Upper lobe of left lung (tissue), 4 donors: ENCODE measurements around the gene DNAJB11.

Experiments used
- POLR2AphosphoS5 ChIP-seq, 2 donors: sonication (generic); formaldehyde crosslinking; IDR thresholded peaks; one replicate each; pipeline ENCODE4 v1.5.1; 2017; ENCODE audit warnings: antibody characterized with exemption in 2 of 2
- TF ChIP-seq, protein P1 (sequence below), 6 experiments: fragments of 450-650 bp in 4 of 6; fragments of 200-600 bp in 2 of 6; sonication (generic) in 2 of 6; IDR thresholded peaks; one replicate each; pipeline ENCODE4 v1.5.1; 2016 to 2019; ENCODE audit warnings: antibody characterized with exemption in 6 of 6

DNA sequence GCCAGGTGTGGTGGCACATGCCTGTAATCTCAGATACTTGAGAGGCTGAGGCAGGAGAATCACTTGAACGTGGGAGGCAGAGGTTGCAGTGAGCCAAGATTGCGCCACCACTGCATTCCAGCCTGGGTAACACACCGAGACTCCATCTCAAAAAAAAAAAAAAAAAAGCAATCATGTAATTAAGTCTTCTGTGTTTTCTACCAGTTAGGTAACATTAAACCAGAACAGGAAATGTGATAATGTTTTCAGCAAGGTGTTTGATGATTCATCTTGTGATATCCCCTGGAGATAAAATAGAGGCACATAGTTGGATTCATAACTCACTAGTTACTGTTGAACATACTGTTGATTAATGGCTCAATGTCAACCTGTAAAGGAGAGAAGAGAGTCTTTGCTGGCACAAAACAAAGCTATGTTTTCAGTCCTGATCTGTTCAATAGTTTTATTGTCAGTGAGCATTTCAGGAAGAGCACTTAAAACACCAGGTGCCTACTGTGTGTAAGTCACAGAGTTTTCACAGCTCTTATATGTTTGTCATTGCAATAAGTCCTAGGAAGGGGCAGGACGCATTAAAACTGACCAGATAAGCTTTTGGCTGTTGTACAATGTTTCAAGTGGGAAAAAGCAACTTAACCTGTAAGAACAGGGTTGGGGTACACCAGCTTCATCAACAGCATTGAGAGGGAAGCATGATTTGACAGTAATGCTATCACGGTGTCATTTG is 19.5 kb downstream of the DNAJB11 start:
- TF ChIP-seq, protein P1, sequence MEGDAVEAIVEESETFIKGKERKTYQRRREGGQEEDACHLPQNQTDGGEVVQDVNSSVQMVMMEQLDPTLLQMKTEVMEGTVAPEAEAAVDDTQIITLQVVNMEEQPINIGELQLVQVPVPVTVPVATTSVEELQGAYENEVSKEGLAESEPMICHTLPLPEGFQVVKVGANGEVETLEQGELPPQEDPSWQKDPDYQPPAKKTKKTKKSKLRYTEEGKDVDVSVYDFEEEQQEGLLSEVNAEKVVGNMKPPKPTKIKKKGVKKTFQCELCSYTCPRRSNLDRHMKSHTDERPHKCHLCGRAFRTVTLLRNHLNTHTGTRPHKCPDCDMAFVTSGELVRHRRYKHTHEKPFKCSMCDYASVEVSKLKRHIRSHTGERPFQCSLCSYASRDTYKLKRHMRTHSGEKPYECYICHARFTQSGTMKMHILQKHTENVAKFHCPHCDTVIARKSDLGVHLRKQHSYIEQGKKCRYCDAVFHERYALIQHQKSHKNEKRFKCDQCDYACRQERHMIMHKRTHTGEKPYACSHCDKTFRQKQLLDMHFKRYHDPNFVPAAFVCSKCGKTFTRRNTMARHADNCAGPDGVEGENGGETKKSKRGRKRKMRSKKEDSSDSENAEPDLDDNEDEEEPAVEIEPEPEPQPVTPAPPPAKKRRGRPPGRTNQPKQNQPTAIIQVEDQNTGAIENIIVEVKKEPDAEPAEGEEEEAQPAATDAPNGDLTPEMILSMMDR (IDR thresholded peaks at IDR 0.05) = no peak
- no peak for TF ChIP-seq POLR2AphosphoS5 (IDR thresholded peaks at IDR 0.05)
